ENCODE results near the gene TMEM54. TPM values are rescaled to one million over a fixed set of nuclear protein-coding genes. Genes with fewer than 3 reads are reported as not detected.

The TMEM54 gene
- total and polyA plus RNA-seq, 9 of the 15 experiments (the other 6 are each of a cell fraction or from before 2014, with no cell fraction given) = 1.00 to 16.2 (median 8.2) TPM

DNA sequence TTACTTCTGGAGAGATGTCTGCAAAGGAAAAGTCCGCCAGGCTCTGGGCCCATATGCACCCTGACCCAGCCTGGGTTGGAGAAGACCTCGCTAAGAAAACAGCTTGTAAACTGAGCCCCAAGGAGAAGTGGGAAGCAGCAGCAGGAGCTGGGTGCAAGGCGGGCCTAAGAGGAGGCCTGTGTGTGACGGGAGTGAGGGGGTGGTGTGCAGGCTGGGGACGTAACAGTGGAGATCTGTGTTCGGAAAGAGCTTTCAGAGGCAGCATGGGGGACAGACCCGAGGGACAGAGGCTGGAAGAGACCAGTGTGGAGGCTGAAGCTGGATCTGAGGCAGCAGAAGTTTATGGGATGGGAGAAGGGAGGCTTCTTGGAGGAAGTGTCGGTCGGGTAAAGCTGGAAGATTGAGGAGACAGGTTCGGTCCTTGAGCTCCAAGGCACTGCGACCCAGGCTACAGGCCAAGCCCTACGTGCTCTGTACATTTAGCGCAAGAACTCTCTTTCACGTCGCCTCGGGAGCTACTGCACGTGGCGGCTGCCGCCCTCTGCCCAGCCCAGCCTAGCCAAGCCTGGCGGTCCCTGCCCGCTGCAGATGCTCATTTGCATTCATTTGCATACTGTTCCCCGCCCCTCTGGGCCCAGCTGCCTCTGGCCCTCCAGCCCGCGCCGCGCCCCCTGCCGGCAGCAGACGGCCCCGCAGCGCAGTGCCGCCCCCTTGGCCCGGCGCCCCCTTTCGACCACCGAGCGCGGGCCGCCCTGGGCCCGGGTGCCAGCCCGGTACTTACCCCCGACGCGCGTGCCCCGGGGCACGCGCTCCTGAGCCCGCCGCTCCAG is 8.6 kb downstream of the TMEM54 start (continued):
- no peak for TF ChIP-seq CUX1 (CRISPR knock-in tag; IDR thresholded peaks at IDR 0.05)
- no peak for TF ChIP-seq NUFIP1 (IDR thresholded peaks at IDR 0.05; ENCODE audit: partially characterized antibody)
- no peak for TF ChIP-seq XRCC3 (IDR thresholded peaks at IDR 0.05)
- peak; percentile 74 for TF ChIP-seq L3MBTL2 (IDR thresholded peaks at IDR 0.05)
- TF ChIP-seq POLR2AphosphoS2 (IDR thresholded peaks at IDR 0.05; ENCODE audit: low read length) = no peak
- TF ChIP-seq, protein P1, sequence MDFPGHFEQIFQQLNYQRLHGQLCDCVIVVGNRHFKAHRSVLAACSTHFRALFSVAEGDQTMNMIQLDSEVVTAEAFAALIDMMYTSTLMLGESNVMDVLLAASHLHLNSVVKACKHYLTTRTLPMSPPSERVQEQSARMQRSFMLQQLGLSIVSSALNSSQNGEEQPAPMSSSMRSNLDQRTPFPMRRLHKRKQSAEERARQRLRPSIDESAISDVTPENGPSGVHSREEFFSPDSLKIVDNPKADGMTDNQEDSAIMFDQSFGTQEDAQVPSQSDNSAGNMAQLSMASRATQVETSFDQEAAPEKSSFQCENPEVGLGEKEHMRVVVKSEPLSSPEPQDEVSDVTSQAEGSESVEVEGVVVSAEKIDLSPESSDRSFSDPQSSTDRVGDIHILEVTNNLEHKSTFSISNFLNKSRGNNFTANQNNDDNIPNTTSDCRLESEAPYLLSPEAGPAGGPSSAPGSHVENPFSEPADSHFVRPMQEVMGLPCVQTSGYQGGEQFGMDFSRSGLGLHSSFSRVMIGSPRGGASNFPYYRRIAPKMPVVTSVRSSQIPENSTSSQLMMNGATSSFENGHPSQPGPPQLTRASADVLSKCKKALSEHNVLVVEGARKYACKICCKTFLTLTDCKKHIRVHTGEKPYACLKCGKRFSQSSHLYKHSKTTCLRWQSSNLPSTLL (IDR thresholded peaks at IDR 0.05) = no peak
- no peak for TF ChIP-seq HNRNPK (IDR thresholded peaks at IDR 0.05; ENCODE audit: low read depth, low read length, poor library complexity, severe bottlenecking)
- TF ChIP-seq FOXO4 (CRISPR knock-in tag; IDR thresholded peaks at IDR 0.05) = no peak
- TF ChIP-seq, protein P2, sequence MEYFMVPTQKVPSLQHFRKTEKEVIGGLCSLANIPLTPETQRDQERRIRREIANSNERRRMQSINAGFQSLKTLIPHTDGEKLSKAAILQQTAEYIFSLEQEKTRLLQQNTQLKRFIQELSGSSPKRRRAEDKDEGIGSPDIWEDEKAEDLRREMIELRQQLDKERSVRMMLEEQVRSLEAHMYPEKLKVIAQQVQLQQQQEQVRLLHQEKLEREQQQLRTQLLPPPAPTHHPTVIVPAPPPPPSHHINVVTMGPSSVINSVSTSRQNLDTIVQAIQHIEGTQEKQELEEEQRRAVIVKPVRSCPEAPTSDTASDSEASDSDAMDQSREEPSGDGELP (CRISPR knock-in tag; IDR thresholded peaks at IDR 0.05; ENCODE audit: borderline replicate concordance) = peak; percentile 88
- TF ChIP-seq GATA2 (CRISPR knock-in tag; IDR thresholded peaks at IDR 0.05) = no peak
- TF ChIP-seq, protein P3, sequence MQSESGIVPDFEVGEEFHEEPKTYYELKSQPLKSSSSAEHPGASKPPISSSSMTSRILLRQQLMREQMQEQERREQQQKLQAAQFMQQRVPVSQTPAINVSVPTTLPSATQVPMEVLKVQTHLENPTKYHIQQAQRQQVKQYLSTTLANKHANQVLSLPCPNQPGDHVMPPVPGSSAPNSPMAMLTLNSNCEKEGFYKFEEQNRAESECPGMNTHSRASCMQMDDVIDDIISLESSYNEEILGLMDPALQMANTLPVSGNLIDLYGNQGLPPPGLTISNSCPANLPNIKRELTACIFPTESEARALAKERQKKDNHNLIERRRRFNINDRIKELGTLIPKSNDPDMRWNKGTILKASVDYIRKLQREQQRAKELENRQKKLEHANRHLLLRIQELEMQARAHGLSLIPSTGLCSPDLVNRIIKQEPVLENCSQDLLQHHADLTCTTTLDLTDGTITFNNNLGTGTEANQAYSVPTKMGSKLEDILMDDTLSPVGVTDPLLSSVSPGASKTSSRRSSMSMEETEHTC (IDR thresholded peaks at IDR 0.05) = no peak
- TF ChIP-seq FOXK2 (conservative IDR thresholded peaks at IDR 0.05 in 1 of 2, IDR thresholded peaks at IDR 0.05 in 1 of 2; ENCODE audit: low read depth in 2 of 2) = no peak
- TF ChIP-seq ZNF57 (CRISPR knock-in tag; IDR thresholded peaks at IDR 0.05) = no peak
- TF ChIP-seq, protein P4, sequence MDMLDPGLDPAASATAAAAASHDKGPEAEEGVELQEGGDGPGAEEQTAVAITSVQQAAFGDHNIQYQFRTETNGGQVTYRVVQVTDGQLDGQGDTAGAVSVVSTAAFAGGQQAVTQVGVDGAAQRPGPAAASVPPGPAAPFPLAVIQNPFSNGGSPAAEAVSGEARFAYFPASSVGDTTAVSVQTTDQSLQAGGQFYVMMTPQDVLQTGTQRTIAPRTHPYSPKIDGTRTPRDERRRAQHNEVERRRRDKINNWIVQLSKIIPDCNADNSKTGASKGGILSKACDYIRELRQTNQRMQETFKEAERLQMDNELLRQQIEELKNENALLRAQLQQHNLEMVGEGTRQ (CRISPR knock-in tag; IDR thresholded peaks at IDR 0.05) = no peak
- no peak for TF ChIP-seq ZNF436 (CRISPR knock-in tag; IDR thresholded peaks at IDR 0.05)

All from K562 (cell line).